ENCODE results near the gene GLI3.

GRCh38 chr7:42021631-42022030, 215.4 kb downstream of the GLI3 start:
- TF ChIP-seq NFIC (IDR thresholded peaks at IDR 0.05; ENCODE audit: low read depth, low read length) (no peak), POLR2AphosphoS5 (IDR thresholded peaks at IDR 0.05; ENCODE audit: low read length) (no peak), REST (IDR thresholded peaks at IDR 0.05; ENCODE audit: low read depth, low read length) (no peak), EZH2 (IDR thresholded peaks at IDR 0.05; ENCODE audit: borderline replicate concordance, control insufficient read depth, low read depth, low read length) (no peak), CTCF (IDR thresholded peaks at IDR 0.05 in 2 of 3, conservative IDR thresholded peaks at IDR 0.05 in 1 of 3; ENCODE audit: control insufficient read depth in 2 of 3, extremely low read depth in 1 of 3, insufficient read depth in 1 of 3, low read depth in 3 of 3, low read length in 3 of 3) (no peak)

Data from GM12878 (cell line).